ENCODE data around the gene DUOX1.
"Not testable (repeated sequence)": the region's sequence is repeated elsewhere in the genome, so short reads cannot be mapped to it uniquely, and the experiment has no call there.

Gene DUOX1

GRCh38 chr15:45121706-45122417 is 7.9 kb upstream of the DUOX1 start:
- no peak for DNase-seq

- DNase-seq, result no peak
Observed at GRCh38 chr15:45122719-45123118, 7.1 kb upstream of the DUOX1 start.

GRCh38 chr15:45123397-45123796 is 6.4 kb upstream of the DUOX1 start:
- no peak for DNase-seq

- DNase-seq, result peak; percentile 41 to 45
Observed at GRCh38 chr15:45126535-45127158, 3.1 kb upstream of the DUOX1 start.

DNA sequence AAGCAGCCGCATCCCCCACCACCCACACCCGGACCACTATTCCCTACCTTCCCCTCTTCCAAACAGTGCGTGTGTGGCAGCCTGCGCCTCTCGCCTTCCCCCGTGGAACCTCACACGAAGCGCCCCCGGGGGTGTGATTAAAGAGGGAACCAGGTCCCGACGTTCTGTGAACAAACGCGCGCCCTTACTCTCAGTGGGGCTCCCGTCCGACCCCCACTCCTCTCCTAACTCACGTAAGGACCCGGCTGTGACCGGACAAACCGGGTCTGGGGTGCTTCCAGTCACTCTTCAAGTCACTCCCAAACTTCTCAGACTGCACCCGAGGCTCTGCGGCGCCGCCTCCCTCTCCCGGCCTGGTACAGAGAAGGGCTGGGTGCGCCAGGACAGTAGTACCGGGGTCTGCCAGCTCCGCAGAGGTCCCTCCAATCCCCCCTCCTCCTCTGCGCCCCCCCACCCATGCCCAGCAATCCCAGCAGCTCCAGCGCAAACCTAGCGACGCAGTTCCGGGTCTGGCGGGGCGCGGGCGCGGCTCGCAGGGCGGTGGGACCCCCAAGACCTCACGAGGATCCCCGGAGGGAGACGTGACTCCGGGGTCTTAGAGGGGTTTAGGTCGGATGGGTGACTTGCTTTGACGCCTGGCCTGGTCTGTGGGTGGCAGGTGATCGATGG is 689 bp upstream of the DUOX1 start:
- DNase-seq, result no peak

GRCh38 chr15:45130291-45131000 is 652 bp downstream of the DUOX1 start:
- DNase-seq, result no peak

DNA sequence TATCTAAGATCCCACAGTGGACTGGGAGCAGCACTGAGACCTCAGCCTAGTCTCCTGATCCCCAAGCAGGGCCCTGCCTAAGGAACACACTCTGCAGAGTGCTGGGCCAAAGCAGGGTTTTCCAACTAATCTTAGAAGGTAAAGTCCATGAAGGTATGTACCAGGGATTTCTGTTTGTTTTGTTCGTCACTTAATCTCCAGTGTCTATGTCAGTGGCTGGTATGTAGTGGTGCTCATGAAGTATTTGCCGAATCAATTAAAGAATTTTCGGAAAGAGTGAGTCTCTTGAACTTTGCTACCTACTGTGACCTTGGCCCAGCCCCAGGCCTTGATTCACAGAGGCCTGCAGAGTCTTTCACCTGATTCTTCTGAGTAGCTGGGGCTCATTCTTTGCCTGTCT is 1.7 kb downstream of the DUOX1 start:
- DNase-seq, result no peak

DNA sequence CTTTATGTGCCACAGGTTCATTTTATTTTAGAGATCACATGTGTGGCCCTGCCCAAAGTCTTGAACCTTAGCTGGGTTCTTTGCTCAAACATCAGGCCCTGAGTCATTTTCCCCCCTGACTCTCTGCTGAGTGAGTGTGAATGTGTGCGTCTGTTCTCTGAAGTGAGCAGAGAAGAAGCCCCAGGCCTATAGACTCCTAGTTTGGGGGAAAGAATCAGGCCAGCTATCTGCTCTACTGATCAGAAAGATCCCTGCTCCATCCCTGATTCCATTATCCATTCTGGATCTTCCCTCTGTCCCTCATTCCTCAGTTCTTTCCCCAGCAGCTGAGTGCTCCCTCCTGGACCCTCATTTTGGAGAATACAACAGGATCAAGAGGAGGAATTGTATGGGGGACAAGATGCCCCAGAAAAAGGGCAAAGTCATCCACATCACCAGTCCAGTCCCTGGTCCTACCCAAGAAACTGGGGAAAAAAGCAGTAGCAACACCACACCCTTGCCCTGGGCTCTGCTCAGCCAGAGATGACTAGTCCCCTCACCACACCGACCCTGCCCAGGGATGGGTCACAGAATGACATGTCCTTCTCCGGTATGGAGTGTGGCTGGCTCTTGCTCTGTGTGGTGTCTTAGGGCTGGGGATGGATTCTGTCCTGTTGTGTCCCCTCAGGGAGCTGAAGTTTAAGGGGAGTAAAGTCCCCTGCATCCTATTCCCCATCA is 3.2 kb downstream of the DUOX1 start:
- DNase-seq, result no peak

GRCh38 chr15:45133561-45133920 is 3.7 kb downstream of the DUOX1 start:
- no peak for DNase-seq

- no peak for DNase-seq
Observed at GRCh38 chr15:45134046-45134445, 4.3 kb downstream of the DUOX1 start.

DNA sequence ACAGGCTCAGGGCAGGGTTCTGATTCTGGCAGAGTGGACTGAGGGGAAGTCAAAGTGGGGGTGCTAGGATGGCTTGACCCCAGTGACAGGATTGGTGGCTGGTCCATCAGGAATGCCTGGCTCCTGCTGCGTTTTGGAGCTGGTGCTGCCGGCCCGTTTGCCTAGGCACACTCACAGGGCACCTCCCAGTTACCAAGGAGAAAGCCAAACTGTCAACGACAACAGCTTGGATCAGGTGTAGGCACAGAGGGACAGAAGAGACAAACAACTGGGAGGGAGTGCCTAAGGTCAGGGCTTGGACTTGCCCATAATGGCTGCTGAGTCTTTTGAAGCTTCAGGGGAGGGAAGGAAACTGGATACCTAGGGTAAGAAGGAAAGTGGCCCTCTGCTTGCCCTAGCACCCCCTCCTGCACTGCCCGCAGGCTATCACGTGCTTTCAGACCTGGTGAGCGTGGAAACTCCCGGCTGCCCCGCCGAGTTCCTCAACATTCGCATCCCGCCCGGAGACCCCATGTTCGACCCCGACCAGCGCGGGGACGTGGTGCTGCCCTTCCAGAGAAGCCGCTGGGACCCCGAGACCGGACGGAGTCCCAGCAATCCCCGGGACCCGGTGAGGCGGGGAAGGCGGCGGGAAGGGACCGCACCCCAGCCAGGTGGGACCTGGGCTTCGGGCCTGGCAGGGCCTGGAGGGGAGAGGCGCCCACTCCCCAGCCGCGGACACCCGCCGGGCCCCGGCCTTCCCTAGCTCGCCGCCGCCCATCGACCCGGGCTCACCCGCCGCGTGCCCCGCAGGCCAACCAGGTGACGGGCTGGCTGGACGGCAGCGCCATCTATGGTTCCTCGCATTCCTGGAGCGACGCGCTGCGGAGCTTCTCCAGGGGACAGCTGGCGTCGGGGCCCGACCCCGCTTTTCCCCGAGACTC is 5.1 kb downstream of the DUOX1 start:
- DNase-seq, result no peak

GRCh38 chr15:45135705-45136377 is 6.0 kb downstream of the DUOX1 start:
- not testable (repeated sequence) for DNase-seq

DNA sequence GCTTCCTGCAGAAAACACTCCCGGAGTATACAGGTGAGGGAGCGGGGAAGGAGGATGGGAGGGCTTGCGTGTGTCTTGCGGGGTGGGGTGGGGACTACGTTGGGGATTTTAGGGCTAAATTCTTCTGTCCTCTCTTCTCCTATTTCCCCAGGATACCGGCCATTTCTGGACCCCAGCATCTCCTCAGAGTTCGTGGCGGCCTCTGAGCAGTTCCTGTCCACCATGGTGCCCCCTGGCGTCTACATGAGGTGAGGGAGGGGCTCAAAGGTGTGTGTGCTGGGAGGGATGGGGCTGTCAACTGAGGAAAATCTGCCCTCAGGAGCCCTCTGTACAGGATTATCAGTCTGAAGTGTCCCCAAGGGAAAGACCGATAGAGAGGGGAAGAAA is 6.6 kb downstream of the DUOX1 start:
- no peak for DNase-seq

DNA sequence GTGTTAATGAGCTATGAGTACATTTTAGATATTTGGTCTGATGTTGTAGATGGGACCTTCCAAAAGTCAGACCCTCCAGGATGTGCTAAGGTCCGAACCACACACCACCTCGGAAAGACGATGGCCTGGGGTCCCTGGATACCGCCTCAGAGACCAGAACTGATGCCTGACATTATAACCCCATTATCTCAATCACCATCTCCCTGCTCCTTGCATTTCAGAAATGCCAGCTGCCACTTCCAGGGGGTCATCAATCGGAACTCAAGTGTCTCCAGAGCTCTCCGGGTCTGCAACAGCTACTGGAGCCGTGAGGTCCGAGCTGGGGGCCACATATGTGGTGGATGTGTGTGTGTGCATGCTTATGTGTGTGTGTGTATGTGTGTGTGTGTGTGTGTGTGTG is 7.9 kb downstream of the DUOX1 start:
- no peak for DNase-seq

GRCh38 chr15:45138814-45139765 is 9.3 kb downstream of the DUOX1 start:
- no peak for DNase-seq

GRCh38 chr15:45139770-45140169 is 10.0 kb downstream of the DUOX1 start:
- DNase-seq, result no peak

- DNase-seq, result no peak
Observed at GRCh38 chr15:45140557-45141250, 10.9 kb downstream of the DUOX1 start.

GRCh38 chr15:45141386-45141785 is 11.6 kb downstream of the DUOX1 start:
- no peak for DNase-seq

GRCh38 chr15:45143056-45143455 is 13.3 kb downstream of the DUOX1 start:
- no peak for DNase-seq

Measured in activated CD4-positive, alpha-beta T cell treated with anti-CD3 and anti-CD28 coated beads, Interleukin-2, amount 50 U/mL, for 4 hours (primary cell).